Measurements from ENCODE around the gene HES6.

- TF ChIP-seq CTCF (conservative IDR thresholded peaks at IDR 0.05; ENCODE audit: low read depth, low read length) = no peak
- no peak for TF ChIP-seq EZH2 (IDR thresholded peaks at IDR 0.05; ENCODE audit: borderline replicate concordance, low read depth, low read length, poor library complexity, severe bottlenecking)
Observed at GRCh38 chr2:238261718-238262375, 22.0 kb upstream of the HES6 start.
